H1 (cell line): ENCODE data around the gene PARD3. TPM values are rescaled to one million over a fixed set of nuclear protein-coding genes. Genes with fewer than 3 reads are reported as not detected.

Experiments
- HDAC6 ChIP-seq: IDR thresholded peaks from one replicate; pipeline ENCODE4 v1.7.1; 2012; ENCODE audit warnings: low read depth, mild to moderate bottlenecking, inconsistent platforms, low read length, moderate library complexity
- POU5F1 ChIP-seq: IDR thresholded peaks from 2 replicates; pipeline ENCODE4 v1.6.1; 2011; ENCODE audit warnings: low read depth, mild to moderate bottlenecking, low read length, moderate library complexity
- RBBP5 ChIP-seq: IDR thresholded peaks from 2 replicates; pipeline ENCODE4 v1.7.1; 2012; ENCODE audit warnings: low read depth, mild to moderate bottlenecking, inconsistent platforms, low read length, moderate library complexity, borderline replicate concordance
- TCF12 ChIP-seq: IDR thresholded peaks from 2 replicates; pipeline ENCODE4 v1.6.1; 2011; ENCODE audit warnings: low read depth, mild to moderate bottlenecking, low read length
- ZNF274 ChIP-seq: IDR thresholded peaks from 2 replicates; pipeline ENCODE4 v1.7.0; 2012; ENCODE audit warnings: low read length, borderline replicate concordance; ENCODE audit errors: extremely low read depth
- polyA plus RNA-seq, 7 experiments: library from polyadenylated mRNA; depleted of rRNA in 3 of 7; stranded (reverse) in 5 of 7; unstranded in 2 of 7; fragments of >200 nt in 5 of 7; fragments of 200-250 nt in 2 of 7; gene quantifications; 1 replicate in 5 of 7; 2 replicates in 1 of 7; 4 replicates in 1 of 7; pipeline versions ENCODE4 v1.2.1 to v1.2.3, GENCODE V29; 2011 to 2013; ENCODE audit warnings: missing spikeins in 2 of 7, mixed read lengths in 2 of 7
- total RNA-seq: library from RNA; stranded (reverse); fragmentation: NEBNext Ultra II Directional; extraction: Animal tissue kit (Norgen Biotek cat#: 25700); gene quantifications from 2 replicates; pipeline ENCODE4 v1.2.1, GENCODE V29; 2021
- TF ChIP-seq, protein P1 (sequence below): fragments of 300-600 bp; sonication (generic); IDR thresholded peaks from 2 replicates; pipeline ENCODE4 v1.7.1; 2012; ENCODE audit warnings: low read length, moderate library complexity, mild to moderate bottlenecking, inconsistent platforms; ENCODE audit not compliant: insufficient replicate concordance
- TF ChIP-seq, protein P2 (sequence below), 3 experiments: IDR thresholded peaks; 1 replicate in 2 of 3; 2 replicates in 1 of 3; pipeline versions ENCODE4 v1.5.1 to v1.6.1; 2011; ENCODE audit warnings: low read length in 3 of 3, mild to moderate bottlenecking in 3 of 3, inconsistent platforms in 2 of 3, low read depth in 1 of 3, moderate library complexity in 1 of 3; ENCODE audit not compliant: insufficient read depth in 1 of 3; ENCODE audit errors: control extremely low read depth in 1 of 3

Gene PARD3
- total and polyA plus RNA-seq, 2 of the 8 experiments (the other 6 are each of a cell fraction or from before 2014, with no cell fraction given): 19.7 to 49.1 TPM

DNA sequence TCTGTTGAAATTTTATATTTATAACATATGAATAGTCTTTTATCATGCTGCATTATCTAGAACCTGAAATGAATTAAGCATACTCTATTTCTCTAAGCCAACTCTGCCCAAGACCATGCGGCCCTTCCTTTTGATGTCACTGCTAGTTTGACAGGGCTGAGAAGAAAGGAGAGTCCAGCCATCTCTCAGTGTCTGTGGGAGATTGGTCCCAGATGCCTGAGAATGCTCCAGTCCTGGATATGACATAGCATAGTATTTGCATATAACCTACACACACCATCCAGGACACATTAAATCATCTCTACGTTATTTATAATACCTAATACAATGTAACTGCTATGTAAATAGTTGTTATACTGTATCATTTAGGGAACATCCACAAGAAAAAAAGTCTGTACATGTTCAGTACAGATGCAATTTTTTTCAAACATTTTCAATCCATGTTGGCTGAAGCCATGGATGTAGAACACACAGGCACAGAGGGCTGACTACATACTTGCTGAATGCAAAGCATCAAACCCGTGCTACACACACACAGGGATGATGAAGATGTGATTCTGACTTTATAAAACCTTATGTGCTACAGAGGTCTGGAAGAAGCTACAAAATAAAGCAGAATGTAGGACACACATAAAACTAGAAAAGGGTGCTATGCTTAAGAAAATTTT lies 315.4 kb downstream of the PARD3 start (continued):
- TF ChIP-seq, protein P1, sequence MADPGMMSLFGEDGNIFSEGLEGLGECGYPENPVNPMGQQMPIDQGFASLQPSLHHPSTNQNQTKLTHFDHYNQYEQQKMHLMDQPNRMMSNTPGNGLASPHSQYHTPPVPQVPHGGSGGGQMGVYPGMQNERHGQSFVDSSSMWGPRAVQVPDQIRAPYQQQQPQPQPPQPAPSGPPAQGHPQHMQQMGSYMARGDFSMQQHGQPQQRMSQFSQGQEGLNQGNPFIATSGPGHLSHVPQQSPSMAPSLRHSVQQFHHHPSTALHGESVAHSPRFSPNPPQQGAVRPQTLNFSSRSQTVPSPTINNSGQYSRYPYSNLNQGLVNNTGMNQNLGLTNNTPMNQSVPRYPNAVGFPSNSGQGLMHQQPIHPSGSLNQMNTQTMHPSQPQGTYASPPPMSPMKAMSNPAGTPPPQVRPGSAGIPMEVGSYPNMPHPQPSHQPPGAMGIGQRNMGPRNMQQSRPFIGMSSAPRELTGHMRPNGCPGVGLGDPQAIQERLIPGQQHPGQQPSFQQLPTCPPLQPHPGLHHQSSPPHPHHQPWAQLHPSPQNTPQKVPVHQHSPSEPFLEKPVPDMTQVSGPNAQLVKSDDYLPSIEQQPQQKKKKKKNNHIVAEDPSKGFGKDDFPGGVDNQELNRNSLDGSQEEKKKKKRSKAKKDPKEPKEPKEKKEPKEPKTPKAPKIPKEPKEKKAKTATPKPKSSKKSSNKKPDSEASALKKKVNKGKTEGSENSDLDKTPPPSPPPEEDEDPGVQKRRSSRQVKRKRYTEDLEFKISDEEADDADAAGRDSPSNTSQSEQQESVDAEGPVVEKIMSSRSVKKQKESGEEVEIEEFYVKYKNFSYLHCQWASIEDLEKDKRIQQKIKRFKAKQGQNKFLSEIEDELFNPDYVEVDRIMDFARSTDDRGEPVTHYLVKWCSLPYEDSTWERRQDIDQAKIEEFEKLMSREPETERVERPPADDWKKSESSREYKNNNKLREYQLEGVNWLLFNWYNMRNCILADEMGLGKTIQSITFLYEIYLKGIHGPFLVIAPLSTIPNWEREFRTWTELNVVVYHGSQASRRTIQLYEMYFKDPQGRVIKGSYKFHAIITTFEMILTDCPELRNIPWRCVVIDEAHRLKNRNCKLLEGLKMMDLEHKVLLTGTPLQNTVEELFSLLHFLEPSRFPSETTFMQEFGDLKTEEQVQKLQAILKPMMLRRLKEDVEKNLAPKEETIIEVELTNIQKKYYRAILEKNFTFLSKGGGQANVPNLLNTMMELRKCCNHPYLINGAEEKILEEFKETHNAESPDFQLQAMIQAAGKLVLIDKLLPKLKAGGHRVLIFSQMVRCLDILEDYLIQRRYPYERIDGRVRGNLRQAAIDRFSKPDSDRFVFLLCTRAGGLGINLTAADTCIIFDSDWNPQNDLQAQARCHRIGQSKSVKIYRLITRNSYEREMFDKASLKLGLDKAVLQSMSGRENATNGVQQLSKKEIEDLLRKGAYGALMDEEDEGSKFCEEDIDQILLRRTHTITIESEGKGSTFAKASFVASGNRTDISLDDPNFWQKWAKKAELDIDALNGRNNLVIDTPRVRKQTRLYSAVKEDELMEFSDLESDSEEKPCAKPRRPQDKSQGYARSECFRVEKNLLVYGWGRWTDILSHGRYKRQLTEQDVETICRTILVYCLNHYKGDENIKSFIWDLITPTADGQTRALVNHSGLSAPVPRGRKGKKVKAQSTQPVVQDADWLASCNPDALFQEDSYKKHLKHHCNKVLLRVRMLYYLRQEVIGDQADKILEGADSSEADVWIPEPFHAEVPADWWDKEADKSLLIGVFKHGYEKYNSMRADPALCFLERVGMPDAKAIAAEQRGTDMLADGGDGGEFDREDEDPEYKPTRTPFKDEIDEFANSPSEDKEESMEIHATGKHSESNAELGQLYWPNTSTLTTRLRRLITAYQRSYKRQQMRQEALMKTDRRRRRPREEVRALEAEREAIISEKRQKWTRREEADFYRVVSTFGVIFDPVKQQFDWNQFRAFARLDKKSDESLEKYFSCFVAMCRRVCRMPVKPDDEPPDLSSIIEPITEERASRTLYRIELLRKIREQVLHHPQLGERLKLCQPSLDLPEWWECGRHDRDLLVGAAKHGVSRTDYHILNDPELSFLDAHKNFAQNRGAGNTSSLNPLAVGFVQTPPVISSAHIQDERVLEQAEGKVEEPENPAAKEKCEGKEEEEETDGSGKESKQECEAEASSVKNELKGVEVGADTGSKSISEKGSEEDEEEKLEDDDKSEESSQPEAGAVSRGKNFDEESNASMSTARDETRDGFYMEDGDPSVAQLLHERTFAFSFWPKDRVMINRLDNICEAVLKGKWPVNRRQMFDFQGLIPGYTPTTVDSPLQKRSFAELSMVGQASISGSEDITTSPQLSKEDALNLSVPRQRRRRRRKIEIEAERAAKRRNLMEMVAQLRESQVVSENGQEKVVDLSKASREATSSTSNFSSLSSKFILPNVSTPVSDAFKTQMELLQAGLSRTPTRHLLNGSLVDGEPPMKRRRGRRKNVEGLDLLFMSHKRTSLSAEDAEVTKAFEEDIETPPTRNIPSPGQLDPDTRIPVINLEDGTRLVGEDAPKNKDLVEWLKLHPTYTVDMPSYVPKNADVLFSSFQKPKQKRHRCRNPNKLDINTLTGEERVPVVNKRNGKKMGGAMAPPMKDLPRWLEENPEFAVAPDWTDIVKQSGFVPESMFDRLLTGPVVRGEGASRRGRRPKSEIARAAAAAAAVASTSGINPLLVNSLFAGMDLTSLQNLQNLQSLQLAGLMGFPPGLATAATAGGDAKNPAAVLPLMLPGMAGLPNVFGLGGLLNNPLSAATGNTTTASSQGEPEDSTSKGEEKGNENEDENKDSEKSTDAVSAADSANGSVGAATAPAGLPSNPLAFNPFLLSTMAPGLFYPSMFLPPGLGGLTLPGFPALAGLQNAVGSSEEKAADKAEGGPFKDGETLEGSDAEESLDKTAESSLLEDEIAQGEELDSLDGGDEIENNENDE: no peak
- TF ChIP-seq HDAC6 (no peak), POU5F1 (no peak), ZNF274 (no peak), TCF12 (no peak), RBBP5 (no peak)
- TF ChIP-seq, protein P2, sequence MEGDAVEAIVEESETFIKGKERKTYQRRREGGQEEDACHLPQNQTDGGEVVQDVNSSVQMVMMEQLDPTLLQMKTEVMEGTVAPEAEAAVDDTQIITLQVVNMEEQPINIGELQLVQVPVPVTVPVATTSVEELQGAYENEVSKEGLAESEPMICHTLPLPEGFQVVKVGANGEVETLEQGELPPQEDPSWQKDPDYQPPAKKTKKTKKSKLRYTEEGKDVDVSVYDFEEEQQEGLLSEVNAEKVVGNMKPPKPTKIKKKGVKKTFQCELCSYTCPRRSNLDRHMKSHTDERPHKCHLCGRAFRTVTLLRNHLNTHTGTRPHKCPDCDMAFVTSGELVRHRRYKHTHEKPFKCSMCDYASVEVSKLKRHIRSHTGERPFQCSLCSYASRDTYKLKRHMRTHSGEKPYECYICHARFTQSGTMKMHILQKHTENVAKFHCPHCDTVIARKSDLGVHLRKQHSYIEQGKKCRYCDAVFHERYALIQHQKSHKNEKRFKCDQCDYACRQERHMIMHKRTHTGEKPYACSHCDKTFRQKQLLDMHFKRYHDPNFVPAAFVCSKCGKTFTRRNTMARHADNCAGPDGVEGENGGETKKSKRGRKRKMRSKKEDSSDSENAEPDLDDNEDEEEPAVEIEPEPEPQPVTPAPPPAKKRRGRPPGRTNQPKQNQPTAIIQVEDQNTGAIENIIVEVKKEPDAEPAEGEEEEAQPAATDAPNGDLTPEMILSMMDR (IDR thresholded peaks at IDR 0.05; ENCODE audit: control extremely low read depth in 1 of 3, insufficient read depth in 1 of 3, low read depth in 1 of 3, low read length in 3 of 3): no peak
